ENCODE data around the gene PITPNM2.

- TF ChIP-seq CTCF (conservative IDR thresholded peaks at IDR 0.05; ENCODE audit: low read depth in 2 of 2), result no peak
- no peak for TF ChIP-seq REST (IDR thresholded peaks at IDR 0.05; ENCODE audit: unreplicated experiment)
- no peak for TF ChIP-seq JUNB (IDR thresholded peaks at IDR 0.05; ENCODE audit: unreplicated experiment)
- no peak for TF ChIP-seq EZH2phosphoT487 (IDR thresholded peaks at IDR 0.05; ENCODE audit: unreplicated experiment)
- TF ChIP-seq POLR2AphosphoS5 (IDR thresholded peaks at IDR 0.05; ENCODE audit: low read depth), result no peak
- TF ChIP-seq EZH2 (IDR thresholded peaks at IDR 0.05; ENCODE audit: low read depth, unreplicated experiment), result no peak
- no peak for TF ChIP-seq ZNF462 (CRISPR knock-in tag; IDR thresholded peaks at IDR 0.05)
- no peak for TF ChIP-seq CREB1 (CRISPR knock-in tag; IDR thresholded peaks at IDR 0.05; ENCODE audit: low read depth)
- no peak for TF ChIP-seq NANOG (IDR thresholded peaks at IDR 0.05; ENCODE audit: borderline replicate concordance)
- TF ChIP-seq ETS1 (IDR thresholded peaks at IDR 0.05), result no peak
- TF ChIP-seq ZNF114 (CRISPR knock-in tag; IDR thresholded peaks at IDR 0.05), result no peak
- no peak for TF ChIP-seq STAT1 (IDR thresholded peaks at IDR 0.05; ENCODE audit: unreplicated experiment)
Measured at GRCh38 chr12:123152833-123153232, 1.9 kb upstream of the PITPNM2 start.

All from GM23338 (cell line).